ENCODE measurements around the gene FBXO47.
"Not testable (repeated sequence)": the region's sequence is repeated elsewhere in the genome, so short reads cannot be mapped to it uniquely, and the experiment has no call there.

FBXO47 gene

GRCh38 chr17:38921756-38922411, 45.3 kb downstream of the FBXO47 start:
- no peak for FAIRE-seq

- no peak for FAIRE-seq
Observed at GRCh38 chr17:38920374-38921291, 46.6 kb downstream of the FBXO47 start.

- no peak for FAIRE-seq
Observed at GRCh38 chr17:38919316-38920078, 47.7 kb downstream of the FBXO47 start.

GRCh38 chr17:38918916-38919315, 48.3 kb downstream of the FBXO47 start:
- no peak for FAIRE-seq

- no peak for FAIRE-seq
Observed at GRCh38 chr17:38918129-38918913, 48.9 kb downstream of the FBXO47 start.

- FAIRE-seq: no peak
Observed at GRCh38 chr17:38917259-38917658, 49.9 kb downstream of the FBXO47 start.

GRCh38 chr17:38916771-38917170, 50.4 kb downstream of the FBXO47 start:
- FAIRE-seq: no peak

- FAIRE-seq: no peak
Observed at GRCh38 chr17:38915639-38915995, 51.6 kb downstream of the FBXO47 start.

GRCh38 chr17:38914741-38915638, 52.2 kb downstream of the FBXO47 start:
- FAIRE-seq: no peak

- no peak for FAIRE-seq
Observed at GRCh38 chr17:38912221-38912813, 54.9 kb downstream of the FBXO47 start.

- FAIRE-seq: not testable (repeated sequence)
Observed at GRCh38 chr17:38911731-38912081, 55.5 kb downstream of the FBXO47 start.

GRCh38 chr17:38911081-38911730, 56.0 kb downstream of the FBXO47 start:
- no peak for FAIRE-seq

GRCh38 chr17:38910325-38910724, 56.9 kb downstream of the FBXO47 start:
- FAIRE-seq: no peak

- FAIRE-seq: no peak
Observed at GRCh38 chr17:38908676-38909181, 58.5 kb downstream of the FBXO47 start.

- FAIRE-seq: no peak
Observed at GRCh38 chr17:38907930-38908675, 59.1 kb downstream of the FBXO47 start.

GRCh38 chr17:38906460-38907228, 60.6 kb downstream of the FBXO47 start:
- FAIRE-seq: no peak

- FAIRE-seq: no peak
Observed at GRCh38 chr17:38905375-38905774, 61.8 kb downstream of the FBXO47 start.

- no peak for FAIRE-seq
Observed at GRCh38 chr17:38904892-38905291, 62.3 kb downstream of the FBXO47 start.

GRCh38 chr17:38903404-38903803, 63.8 kb downstream of the FBXO47 start:
- FAIRE-seq: no peak
